Gastroesophageal sphincter (tissue), 3 donors: ENCODE results near the gene SACM1L.

ENCODE experiments used
- CTCF ChIP-seq, 4 experiments: fragments of 200-600 bp in 2 of 4; fragments of 450-650 bp in 2 of 4; sonication (generic) in 1 of 4; IDR thresholded peaks; one replicate each; pipeline ENCODE4 v1.5.1; 2017 to 2019; ENCODE audit warnings: antibody characterized with exemption in 4 of 4, mild to moderate bottlenecking in 2 of 4, moderate library complexity in 2 of 4
- POLR2A ChIP-seq, 2 donors: fragments of 450-650 bp; IDR thresholded peaks; one replicate each; pipeline ENCODE4 v1.6.1; 2017; ENCODE audit warnings: antibody characterized with exemption in 2 of 2, mild to moderate bottlenecking in 2 of 2, moderate library complexity in 1 of 2

GRCh38 chr3:45787551-45787950, 98.4 kb downstream of the SACM1L start:
- TF ChIP-seq CTCF (IDR thresholded peaks at IDR 0.05) = no peak
- no peak for TF ChIP-seq POLR2A (IDR thresholded peaks at IDR 0.05)
